Measurements from ENCODE around the gene PFKFB2.

DNA sequence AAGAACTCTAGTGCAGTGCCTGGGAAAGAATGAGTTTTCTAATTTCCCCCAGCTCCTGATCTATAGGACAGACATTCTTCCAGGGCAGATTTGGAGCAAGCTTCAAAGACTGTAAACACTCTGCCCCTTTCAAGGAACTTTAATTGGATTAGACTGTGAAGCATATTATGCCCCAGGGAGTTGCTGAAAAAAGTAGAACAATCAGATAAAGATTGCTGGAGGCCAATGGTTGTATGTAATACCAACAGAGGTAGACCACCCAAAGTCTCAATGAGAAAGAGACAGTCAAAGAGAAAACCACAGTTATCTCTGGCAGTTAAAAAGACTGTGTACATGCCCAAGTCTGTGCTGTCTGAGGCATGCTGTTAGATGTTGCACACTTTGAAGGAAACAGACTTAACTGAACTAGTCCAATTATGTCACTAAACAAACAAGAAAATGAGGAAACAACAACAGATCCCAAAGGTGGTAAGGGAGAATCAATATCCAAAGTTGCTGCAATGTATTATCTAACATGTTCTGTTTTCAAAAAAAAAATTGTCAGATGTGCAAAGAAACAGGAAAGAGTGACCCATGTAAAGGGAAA lies 75.4 kb downstream of the PFKFB2 start:
- TF ChIP-seq TCF7L2 (IDR thresholded peaks at IDR 0.05; ENCODE audit: borderline replicate concordance, low read depth, low read length) = no peak
- TF ChIP-seq ZNF350 (tag by site-specific recombination; IDR thresholded peaks at IDR 0.05) = no peak
- no peak for TF ChIP-seq ZNF292 (tag by site-specific recombination; IDR thresholded peaks at IDR 0.05; ENCODE audit: borderline replicate concordance, low read depth)
- TF ChIP-seq, protein P1, sequence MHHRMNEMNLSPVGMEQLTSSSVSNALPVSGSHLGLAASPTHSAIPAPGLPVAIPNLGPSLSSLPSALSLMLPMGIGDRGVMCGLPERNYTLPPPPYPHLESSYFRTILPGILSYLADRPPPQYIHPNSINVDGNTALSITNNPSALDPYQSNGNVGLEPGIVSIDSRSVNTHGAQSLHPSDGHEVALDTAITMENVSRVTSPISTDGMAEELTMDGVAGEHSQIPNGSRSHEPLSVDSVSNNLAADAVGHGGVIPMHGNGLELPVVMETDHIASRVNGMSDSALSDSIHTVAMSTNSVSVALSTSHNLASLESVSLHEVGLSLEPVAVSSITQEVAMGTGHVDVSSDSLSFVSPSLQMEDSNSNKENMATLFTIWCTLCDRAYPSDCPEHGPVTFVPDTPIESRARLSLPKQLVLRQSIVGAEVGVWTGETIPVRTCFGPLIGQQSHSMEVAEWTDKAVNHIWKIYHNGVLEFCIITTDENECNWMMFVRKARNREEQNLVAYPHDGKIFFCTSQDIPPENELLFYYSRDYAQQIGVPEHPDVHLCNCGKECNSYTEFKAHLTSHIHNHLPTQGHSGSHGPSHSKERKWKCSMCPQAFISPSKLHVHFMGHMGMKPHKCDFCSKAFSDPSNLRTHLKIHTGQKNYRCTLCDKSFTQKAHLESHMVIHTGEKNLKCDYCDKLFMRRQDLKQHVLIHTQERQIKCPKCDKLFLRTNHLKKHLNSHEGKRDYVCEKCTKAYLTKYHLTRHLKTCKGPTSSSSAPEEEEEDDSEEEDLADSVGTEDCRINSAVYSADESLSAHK (tag by site-specific recombination; IDR thresholded peaks at IDR 0.05) = no peak
- TF ChIP-seq, protein P2, sequence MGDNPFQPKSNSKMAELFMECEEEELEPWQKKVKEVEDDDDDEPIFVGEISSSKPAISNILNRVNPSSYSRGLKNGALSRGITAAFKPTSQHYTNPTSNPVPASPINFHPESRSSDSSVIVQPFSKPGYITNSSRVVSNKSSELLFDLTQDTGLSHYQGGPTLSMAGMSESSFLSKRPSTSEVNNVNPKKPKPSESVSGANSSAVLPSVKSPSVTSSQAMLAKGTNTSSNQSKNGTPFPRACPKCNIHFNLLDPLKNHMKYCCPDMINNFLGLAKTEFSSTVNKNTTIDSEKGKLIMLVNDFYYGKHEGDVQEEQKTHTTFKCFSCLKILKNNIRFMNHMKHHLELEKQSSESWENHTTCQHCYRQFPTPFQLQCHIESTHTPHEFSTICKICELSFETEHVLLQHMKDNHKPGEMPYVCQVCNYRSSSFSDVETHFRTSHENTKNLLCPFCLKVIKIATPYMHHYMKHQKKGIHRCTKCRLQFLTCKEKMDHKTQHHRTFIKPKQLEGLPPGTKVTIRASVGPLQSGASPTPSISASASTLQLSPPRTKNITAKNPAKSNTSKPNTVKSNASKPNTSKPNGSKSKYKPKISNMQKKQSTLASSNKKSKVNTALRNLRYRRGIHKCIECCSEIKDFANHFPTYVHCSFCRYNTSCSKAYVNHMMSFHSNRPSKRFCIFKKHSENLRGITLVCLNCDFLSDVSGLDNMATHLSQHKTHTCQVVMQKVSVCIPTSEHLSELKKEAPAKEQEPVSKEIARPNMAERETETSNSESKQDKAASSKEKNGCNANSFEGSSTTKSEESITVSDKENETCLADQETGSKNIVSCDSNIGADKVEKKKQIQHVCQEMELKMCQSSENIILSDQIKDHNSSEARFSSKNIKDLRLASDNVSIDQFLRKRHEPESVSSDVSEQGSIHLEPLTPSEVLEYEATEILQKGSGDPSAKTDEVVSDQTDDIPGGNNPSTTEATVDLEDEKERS (tag by site-specific recombination; IDR thresholded peaks at IDR 0.05) = no peak
- TF ChIP-seq, protein P3, sequence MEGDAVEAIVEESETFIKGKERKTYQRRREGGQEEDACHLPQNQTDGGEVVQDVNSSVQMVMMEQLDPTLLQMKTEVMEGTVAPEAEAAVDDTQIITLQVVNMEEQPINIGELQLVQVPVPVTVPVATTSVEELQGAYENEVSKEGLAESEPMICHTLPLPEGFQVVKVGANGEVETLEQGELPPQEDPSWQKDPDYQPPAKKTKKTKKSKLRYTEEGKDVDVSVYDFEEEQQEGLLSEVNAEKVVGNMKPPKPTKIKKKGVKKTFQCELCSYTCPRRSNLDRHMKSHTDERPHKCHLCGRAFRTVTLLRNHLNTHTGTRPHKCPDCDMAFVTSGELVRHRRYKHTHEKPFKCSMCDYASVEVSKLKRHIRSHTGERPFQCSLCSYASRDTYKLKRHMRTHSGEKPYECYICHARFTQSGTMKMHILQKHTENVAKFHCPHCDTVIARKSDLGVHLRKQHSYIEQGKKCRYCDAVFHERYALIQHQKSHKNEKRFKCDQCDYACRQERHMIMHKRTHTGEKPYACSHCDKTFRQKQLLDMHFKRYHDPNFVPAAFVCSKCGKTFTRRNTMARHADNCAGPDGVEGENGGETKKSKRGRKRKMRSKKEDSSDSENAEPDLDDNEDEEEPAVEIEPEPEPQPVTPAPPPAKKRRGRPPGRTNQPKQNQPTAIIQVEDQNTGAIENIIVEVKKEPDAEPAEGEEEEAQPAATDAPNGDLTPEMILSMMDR (tag by site-specific recombination; IDR thresholded peaks at IDR 0.05) = no peak
- TF ChIP-seq, protein P4, sequence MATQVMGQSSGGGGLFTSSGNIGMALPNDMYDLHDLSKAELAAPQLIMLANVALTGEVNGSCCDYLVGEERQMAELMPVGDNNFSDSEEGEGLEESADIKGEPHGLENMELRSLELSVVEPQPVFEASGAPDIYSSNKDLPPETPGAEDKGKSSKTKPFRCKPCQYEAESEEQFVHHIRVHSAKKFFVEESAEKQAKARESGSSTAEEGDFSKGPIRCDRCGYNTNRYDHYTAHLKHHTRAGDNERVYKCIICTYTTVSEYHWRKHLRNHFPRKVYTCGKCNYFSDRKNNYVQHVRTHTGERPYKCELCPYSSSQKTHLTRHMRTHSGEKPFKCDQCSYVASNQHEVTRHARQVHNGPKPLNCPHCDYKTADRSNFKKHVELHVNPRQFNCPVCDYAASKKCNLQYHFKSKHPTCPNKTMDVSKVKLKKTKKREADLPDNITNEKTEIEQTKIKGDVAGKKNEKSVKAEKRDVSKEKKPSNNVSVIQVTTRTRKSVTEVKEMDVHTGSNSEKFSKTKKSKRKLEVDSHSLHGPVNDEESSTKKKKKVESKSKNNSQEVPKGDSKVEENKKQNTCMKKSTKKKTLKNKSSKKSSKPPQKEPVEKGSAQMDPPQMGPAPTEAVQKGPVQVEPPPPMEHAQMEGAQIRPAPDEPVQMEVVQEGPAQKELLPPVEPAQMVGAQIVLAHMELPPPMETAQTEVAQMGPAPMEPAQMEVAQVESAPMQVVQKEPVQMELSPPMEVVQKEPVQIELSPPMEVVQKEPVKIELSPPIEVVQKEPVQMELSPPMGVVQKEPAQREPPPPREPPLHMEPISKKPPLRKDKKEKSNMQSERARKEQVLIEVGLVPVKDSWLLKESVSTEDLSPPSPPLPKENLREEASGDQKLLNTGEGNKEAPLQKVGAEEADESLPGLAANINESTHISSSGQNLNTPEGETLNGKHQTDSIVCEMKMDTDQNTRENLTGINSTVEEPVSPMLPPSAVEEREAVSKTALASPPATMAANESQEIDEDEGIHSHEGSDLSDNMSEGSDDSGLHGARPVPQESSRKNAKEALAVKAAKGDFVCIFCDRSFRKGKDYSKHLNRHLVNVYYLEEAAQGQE (tag by site-specific recombination; IDR thresholded peaks at IDR 0.05) = no peak
- TF ChIP-seq KLF16 (tag by site-specific recombination; IDR thresholded peaks at IDR 0.05) = no peak

Data from HEK293 (cell line).